Right lobe of liver (tissue), 4 donors: ENCODE measurements around the gene CAP1.

Source experiments
- CTCF ChIP-seq, 4 donors: fragments of 200-600 bp in 3 of 4; fragments of 450-650 bp in 1 of 4; IDR thresholded peaks; one replicate each; pipeline versions ENCODE4 v1.5.1 to v1.8.0; 2016 to 2022; ENCODE audit warnings: antibody characterized with exemption in 4 of 4, mild to moderate bottlenecking in 2 of 4
- POLR2A ChIP-seq: fragments of 450-650 bp; IDR thresholded peaks from one replicate; pipeline ENCODE4 v1.6.1; 2017; ENCODE audit warnings: antibody characterized with exemption, mild to moderate bottlenecking
- donor health status: DM: no; HTN: no; CAD: no.
- donor health status: DM: no; HTN: no; CAD: no.
- donor health status: DM: no; HTN: yes; CAD: no.

- TF ChIP-seq CTCF (IDR thresholded peaks at IDR 0.05) (no peak), POLR2A (no peak)
Observed at GRCh38 chr1:40059960-40060750, 19.6 kb downstream of the CAP1 start.
